ENCODE measurements around the gene CACNA1C.
"Not testable (repeated sequence)": the region's sequence is repeated elsewhere in the genome, so short reads cannot be mapped to it uniquely, and the experiment has no call there.

CACNA1C gene

GRCh38 chr12:2461645-2462044 is 408.9 kb downstream of the CACNA1C start:
- FAIRE-seq: no peak

GRCh38 chr12:2462087-2462486 is 409.3 kb downstream of the CACNA1C start:
- no peak for FAIRE-seq

- FAIRE-seq: no peak
Observed at GRCh38 chr12:2463719-2464118, 410.9 kb downstream of the CACNA1C start.

- no peak for FAIRE-seq
Observed at GRCh38 chr12:2465681-2466080, 412.9 kb downstream of the CACNA1C start.

GRCh38 chr12:2466211-2466610 is 413.4 kb downstream of the CACNA1C start:
- no peak for FAIRE-seq

GRCh38 chr12:2467447-2468195 is 414.8 kb downstream of the CACNA1C start:
- FAIRE-seq: no peak

GRCh38 chr12:2475984-2476383 is 423.2 kb downstream of the CACNA1C start:
- no peak for FAIRE-seq

DNA sequence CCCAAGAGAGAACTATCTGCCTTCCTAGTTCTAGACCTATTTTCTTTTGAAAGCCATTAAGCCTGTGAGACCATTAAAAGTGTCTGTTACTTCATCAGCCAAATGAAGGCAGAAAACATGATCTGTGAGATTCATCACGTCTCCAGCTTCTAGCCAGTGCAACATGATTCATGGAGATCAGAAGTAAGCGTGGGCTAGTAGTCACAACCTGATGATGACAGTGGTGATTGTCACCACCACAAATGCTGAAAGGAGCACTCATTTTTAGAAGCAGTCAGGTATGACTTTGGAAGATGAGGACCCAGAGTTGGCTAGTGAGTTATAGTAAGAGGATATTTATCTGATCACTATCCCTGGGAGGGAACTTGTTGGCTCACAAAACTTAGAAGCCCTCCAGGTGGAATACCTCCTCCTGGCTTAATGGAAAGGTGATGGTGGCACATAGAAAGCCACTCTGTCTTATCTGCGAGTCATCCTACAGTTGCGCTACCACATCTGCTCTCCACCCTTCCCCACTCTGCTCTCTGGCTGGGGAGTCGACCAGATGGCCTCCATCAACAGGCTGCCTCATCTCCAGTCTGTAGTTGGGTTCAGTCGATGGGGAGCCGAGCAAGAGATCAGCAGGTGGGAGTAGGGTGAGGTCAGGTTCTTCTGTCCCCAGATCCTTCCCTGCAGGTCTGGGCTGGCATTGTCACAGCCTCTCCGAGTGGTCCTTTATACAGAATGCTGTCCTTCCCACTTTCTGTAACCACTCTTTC is 424.4 kb downstream of the CACNA1C start:
- FAIRE-seq: no peak

GRCh38 chr12:2479851-2480535 is 427.2 kb downstream of the CACNA1C start:
- no peak for FAIRE-seq

- FAIRE-seq: no peak
Observed at GRCh38 chr12:2481346-2481745, 428.6 kb downstream of the CACNA1C start.

- no peak for FAIRE-seq
Observed at GRCh38 chr12:2481951-2482350, 429.2 kb downstream of the CACNA1C start.

GRCh38 chr12:2482938-2483660 is 430.3 kb downstream of the CACNA1C start:
- no peak for FAIRE-seq

- FAIRE-seq: no peak
Observed at GRCh38 chr12:2483713-2484112, 430.9 kb downstream of the CACNA1C start.

DNA sequence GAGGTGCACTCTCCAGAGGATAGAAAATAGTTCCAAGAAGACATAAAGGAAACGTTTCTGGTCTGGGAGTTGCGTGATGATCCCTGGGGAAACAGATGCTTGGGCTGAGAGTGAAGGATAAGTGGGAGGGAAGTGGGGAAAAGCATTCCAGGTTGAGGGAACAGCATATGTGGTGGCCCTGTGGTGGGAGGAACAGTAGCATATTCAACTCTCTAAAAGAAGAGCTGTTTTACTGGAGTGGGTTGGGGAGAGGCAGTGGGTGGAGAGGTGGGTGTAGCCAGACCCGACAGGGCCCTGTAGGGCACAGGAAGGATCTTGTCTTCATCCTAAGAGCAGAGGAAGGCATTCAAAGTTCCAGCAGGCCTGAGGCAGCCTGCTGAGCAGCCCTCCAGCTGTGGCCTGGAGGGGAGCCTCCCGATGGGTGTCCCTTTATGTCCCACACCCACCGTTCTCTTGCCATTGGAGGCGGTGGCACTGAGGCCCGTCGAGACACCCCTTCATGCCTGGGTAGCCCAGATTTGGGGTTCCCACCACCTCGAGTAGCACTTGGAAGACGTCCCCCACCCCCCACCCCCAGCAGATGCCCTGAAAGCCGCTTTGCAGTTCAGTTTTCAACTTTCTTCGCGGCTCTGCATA is 431.5 kb downstream of the CACNA1C start:
- no peak for FAIRE-seq

GRCh38 chr12:2485681-2486080 is 432.9 kb downstream of the CACNA1C start:
- no peak for FAIRE-seq

DNA sequence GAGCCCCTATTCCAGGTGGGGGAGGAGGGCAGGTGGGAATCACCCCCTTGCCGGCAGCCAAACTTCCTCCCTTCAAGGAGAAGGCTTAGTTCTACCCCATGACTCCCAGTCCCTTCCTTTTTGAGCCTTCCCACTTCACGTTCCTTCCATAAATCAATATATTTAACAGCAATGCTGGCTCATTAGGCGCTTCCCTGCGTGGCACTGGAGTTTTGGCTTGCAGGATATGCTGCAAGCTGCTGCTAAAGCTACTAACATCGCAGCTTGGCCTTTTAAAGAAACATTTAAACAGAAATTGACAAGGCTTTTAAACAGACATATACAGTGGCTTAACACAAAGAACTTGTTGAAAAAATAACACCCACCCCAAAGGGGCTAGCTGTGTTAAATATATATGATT is 434.0 kb downstream of the CACNA1C start:
- FAIRE-seq: no peak

GRCh38 chr12:2487278-2487677 is 434.5 kb downstream of the CACNA1C start:
- no peak for FAIRE-seq

GRCh38 chr12:2488131-2488530 is 435.3 kb downstream of the CACNA1C start:
- no peak for FAIRE-seq

GRCh38 chr12:2488596-2488995 is 435.8 kb downstream of the CACNA1C start:
- FAIRE-seq: no peak

- FAIRE-seq: no peak
Observed at GRCh38 chr12:2489275-2489674, 436.5 kb downstream of the CACNA1C start.

- no peak for FAIRE-seq
Observed at GRCh38 chr12:2490831-2491230, 438.0 kb downstream of the CACNA1C start.

DNA sequence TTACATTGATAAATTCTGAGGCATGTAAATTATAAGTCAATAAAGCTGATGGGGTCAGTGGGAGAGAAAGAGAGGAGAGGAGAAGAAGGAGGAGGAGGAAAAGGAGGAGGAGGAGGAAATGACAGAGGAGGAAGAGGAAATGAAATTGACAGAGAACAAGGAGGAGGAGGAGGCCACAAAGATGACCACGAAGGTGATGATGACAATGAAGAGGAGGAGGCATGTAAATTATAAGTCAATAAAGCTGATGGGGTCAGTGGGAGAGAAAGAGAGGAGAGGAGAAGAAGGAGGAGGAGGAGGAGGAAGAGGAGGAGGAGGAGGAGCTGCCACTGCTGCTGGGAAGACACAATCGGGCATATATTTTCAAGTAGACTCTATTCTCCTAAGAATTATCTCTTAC is 438.6 kb downstream of the CACNA1C start:
- FAIRE-seq: not testable (repeated sequence)
